GM19023 (cell line): ENCODE data around the gene CRB1.

Experiments
- ATAC-seq: cut with Tn5 transposase; IDR thresholded peaks from one replicate; pipeline ENCODE4 v1.9.1; 2021; ENCODE audit warnings: mild to moderate bottlenecking, moderate library complexity; ENCODE audit not compliant: unreplicated experiment

CRB1 gene

GRCh38 chr1:197519741-197520334, 251.8 kb downstream of the CRB1 start:
- ATAC-seq: no peak

DNA sequence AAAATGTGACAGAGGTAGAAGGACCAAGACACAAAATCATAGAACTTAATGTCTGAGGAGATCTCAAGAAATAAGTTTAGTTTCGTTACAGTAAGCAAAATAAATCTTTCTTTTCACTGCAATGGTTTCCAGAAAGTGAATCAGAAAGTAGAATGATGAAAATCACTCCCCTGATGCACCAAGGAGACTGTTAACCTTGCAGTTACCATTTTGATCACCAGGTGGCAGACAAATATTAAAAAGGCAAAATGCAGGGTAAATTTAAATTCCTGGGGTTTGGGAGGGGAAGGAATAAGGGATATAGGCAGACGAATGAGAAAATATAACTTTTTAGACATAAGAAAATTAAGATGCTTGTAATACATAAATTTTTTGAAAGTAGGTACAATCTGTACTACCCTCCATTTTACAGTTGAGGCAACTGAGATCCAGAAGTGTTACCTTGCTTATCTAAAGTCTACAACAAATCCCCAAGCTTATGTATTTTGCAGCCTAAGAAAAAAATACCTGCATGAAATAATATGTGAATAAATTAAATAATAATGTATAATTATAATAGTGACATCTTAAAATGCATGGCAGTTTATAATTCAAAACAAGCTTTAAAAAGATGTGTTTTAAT, 253.2 kb downstream of the CRB1 start:
- ATAC-seq: peak; percentile 56

DNA sequence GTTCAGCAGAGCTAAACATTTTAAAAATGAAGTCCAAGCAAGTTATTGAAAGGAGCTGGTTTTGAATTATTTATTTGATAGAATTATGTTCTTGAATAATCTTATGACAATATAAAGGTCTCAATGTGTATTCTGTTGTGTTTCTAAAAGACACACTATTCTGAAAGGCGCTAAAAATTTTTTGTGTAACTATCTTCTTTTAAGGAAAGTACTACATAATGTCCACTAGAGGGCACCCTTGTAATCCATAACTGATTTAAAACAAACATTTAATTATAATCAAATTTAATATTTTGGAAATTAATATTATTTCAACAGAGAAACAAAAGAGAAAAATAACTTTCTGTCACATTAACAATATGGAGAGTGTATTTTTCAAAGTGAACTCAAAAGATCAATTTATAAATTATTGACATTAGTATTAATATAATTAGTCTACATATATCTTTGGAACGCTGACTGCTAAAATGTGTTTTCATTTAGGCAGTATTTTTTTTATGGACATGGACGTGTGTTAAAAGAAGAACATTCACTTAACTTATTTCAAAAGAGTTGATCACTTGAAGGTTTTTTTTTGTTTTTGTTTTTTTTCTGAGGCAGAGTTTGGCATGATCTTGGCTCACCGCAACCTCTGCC, 258.8 kb downstream of the CRB1 start:
- ATAC-seq: no peak
